Activated T-cell treated with anti-CD3 and anti-CD28 coated beads, Interleukin-2, amount 50 U/mL, for 72 hours (primary cell): Measurements from ENCODE around the gene UBIAD1. TPM values are rescaled to one million over a fixed set of nuclear protein-coding genes. Genes with fewer than 3 reads are reported as not detected.
"Not testable (repeated sequence)": the region's sequence is repeated elsewhere in the genome, so short reads cannot be mapped to it uniquely, and the experiment has no call there.

Source experiments
- ATAC-seq, 2 donors: fragments of 150-1000 bp; cut with Tn5 transposase; replicated peaks in 1 of 2; 2 replicates each; pipeline ENCODE4 v1.10.0; 2021; ENCODE audit warnings: moderate library complexity in 2 of 2, mild to moderate bottlenecking in 1 of 2
- DNase-seq, 2 donors: peaks; one replicate each; pipeline ENCODE4 v3.0.0; 2021 to 2022; ENCODE audit warnings: mixed read lengths in 1 of 2
- H3K27ac Mint-ChIP-seq: one replicate; pipeline ENCODE4 v1.8.0; 2022; ENCODE audit warnings: mild to moderate bottlenecking, moderate library complexity, mixed read lengths
- H3K27me3 Mint-ChIP-seq: one replicate; pipeline ENCODE4 v1.8.0; 2022; ENCODE audit warnings: low read depth, mixed read lengths
- H3K36me3 Mint-ChIP-seq, 2 donors: one replicate each; pipeline ENCODE4 v1.8.0; 2022; ENCODE audit warnings: mixed read lengths in 2 of 2, mild to moderate bottlenecking in 1 of 2; ENCODE audit not compliant: insufficient read depth in 2 of 2
- H3K4me1 Mint-ChIP-seq: one replicate; pipeline ENCODE4 v1.8.0; 2022; ENCODE audit warnings: low read depth, mixed read lengths
- H3K4me3 Mint-ChIP-seq, 2 donors: one replicate each; pipeline ENCODE4 v1.8.0; 2022; ENCODE audit warnings: mild to moderate bottlenecking in 2 of 2, mixed read lengths in 2 of 2, moderate library complexity in 2 of 2
- H3K9me3 Mint-ChIP-seq, 2 donors: one replicate each; pipeline ENCODE4 v1.8.0; 2022; ENCODE audit warnings: mixed read lengths in 2 of 2
- total RNA-seq, 2 donors: library from RNA; stranded (reverse); gene quantifications; one replicate each; pipeline ENCODE4 v1.2.3, GENCODE V29; 2022

UBIAD1 gene
- total RNA-seq, 2 donors from 2014 or later: 28.5 to 32.9 TPM

- peaks cover 5 to 29% of the 10 kb centered on the region in 2 donors for H3K36me3 Mint-ChIP-seq
- H3K4me3 Mint-ChIP-seq: no peak overlapping the region
- H3K9me3 Mint-ChIP-seq: peaks cover 2 to 3% of the 10 kb centered on the region in 2 donors
- H3K4me1 Mint-ChIP-seq: peaks cover 61% of the 10 kb centered on the region
- peak overlapping the region; percentile 62 for H3K27ac Mint-ChIP-seq
- H3K27me3 Mint-ChIP-seq: no peaks in the 10 kb centered on the region
- no peak for DNase-seq
- no peak for ATAC-seq
Observed at GRCh38 chr1:11285883-11286734, 13.1 kb downstream of the UBIAD1 start.

GRCh38 chr1:11286735-11287410, 13.9 kb downstream of the UBIAD1 start:
- DNase-seq: no peak
- H3K27ac Mint-ChIP-seq: peak overlapping the region; percentile 62
- peaks cover 5 to 31% of the 10 kb centered on the region in 2 donors for H3K36me3 Mint-ChIP-seq
- peaks cover 2 to 3% of the 10 kb centered on the region in 2 donors for H3K9me3 Mint-ChIP-seq
- peaks cover 60% of the 10 kb centered on the region for H3K4me1 Mint-ChIP-seq
- ATAC-seq: no peak
- no peak overlapping the region for H3K4me3 Mint-ChIP-seq
- H3K27me3 Mint-ChIP-seq: no peaks in the 10 kb centered on the region

GRCh38 chr1:11289064-11289463, 16.1 kb downstream of the UBIAD1 start:
- DNase-seq (no peak), ATAC-seq (no peak)
- H3K9me3 Mint-ChIP-seq: peaks cover 0 to under 1% of the 10 kb centered on the region in 2 donors
- H3K36me3 Mint-ChIP-seq: peaks cover 4 to 20% of the 10 kb centered on the region in 2 donors
- no peak overlapping the region for H3K4me3 Mint-ChIP-seq
- peaks cover 41% of the 10 kb centered on the region for H3K4me1 Mint-ChIP-seq
- no peak overlapping the region for H3K27ac Mint-ChIP-seq
- H3K27me3 Mint-ChIP-seq: no peaks in the 10 kb centered on the region

- Mint-ChIP-seq H3K4me3 (peak overlapping the region in 1 of 2 donors; percentile 15), H3K9me3 (no peaks in the 10 kb centered on the region), H3K4me1 (peaks cover 31% of the 10 kb centered on the region), H3K27me3 (no peaks in the 10 kb centered on the region), H3K27ac (no peak overlapping the region), H3K36me3 (peaks cover 2 to 20% of the 10 kb centered on the region in 2 donors)
- no peak for DNase-seq
- ATAC-seq: no peak
Observed at GRCh38 chr1:11291049-11291448, 18.1 kb downstream of the UBIAD1 start.

- no peak for ATAC-seq
- Mint-ChIP-seq H3K4me3 (no peak overlapping the region), H3K9me3 (no peaks in the 10 kb centered on the region), H3K27ac (no peak overlapping the region), H3K4me1 (peaks cover 34% of the 10 kb centered on the region), H3K27me3 (no peaks in the 10 kb centered on the region), H3K36me3 (peaks cover 2 to 11% of the 10 kb centered on the region in 2 donors)
- no peak for DNase-seq
Observed at GRCh38 chr1:11293856-11294255, 20.9 kb downstream of the UBIAD1 start.

GRCh38 chr1:11294951-11295350, 22.0 kb downstream of the UBIAD1 start:
- no peak for DNase-seq
- H3K27me3 Mint-ChIP-seq: no peaks in the 10 kb centered on the region
- no peak overlapping the region for H3K4me3 Mint-ChIP-seq
- H3K4me1 Mint-ChIP-seq: peaks cover 41% of the 10 kb centered on the region
- H3K27ac Mint-ChIP-seq: peak overlapping the region; percentile 21
- peaks cover 2 to 8% of the 10 kb centered on the region in 2 donors for H3K36me3 Mint-ChIP-seq
- no peaks in the 10 kb centered on the region for H3K9me3 Mint-ChIP-seq
- ATAC-seq: no peak

GRCh38 chr1:11295905-11296304, 22.9 kb downstream of the UBIAD1 start:
- H3K9me3 Mint-ChIP-seq: no peaks in the 10 kb centered on the region
- H3K4me3 Mint-ChIP-seq: no peak overlapping the region
- H3K27me3 Mint-ChIP-seq: no peaks in the 10 kb centered on the region
- H3K27ac Mint-ChIP-seq: no peak overlapping the region
- no peak for ATAC-seq
- peaks cover 33% of the 10 kb centered on the region for H3K4me1 Mint-ChIP-seq
- peaks cover 2 to 8% of the 10 kb centered on the region in 2 donors for H3K36me3 Mint-ChIP-seq
- no peak for DNase-seq

- ATAC-seq, H3K9me3 Mint-ChIP-seq, H3K27me3 Mint-ChIP-seq, H3K4me3 Mint-ChIP-seq, H3K36me3 Mint-ChIP-seq, DNase-seq, H3K27ac Mint-ChIP-seq: not testable (repeated sequence)
- H3K4me1 Mint-ChIP-seq: peaks cover 25% of the 10 kb centered on the region
Observed at GRCh38 chr1:11297774-11298173, 24.8 kb downstream of the UBIAD1 start.

GRCh38 chr1:11298390-11299224, 25.6 kb downstream of the UBIAD1 start:
- Mint-ChIP-seq H3K27me3 (no peaks in the 10 kb centered on the region), H3K4me1 (peaks cover 25% of the 10 kb centered on the region), H3K36me3 (peaks cover 0 to 6% of the 10 kb centered on the region in 2 donors), H3K27ac (peak overlapping the region; percentile 41), H3K4me3 (peak overlapping the region in 1 of 2 donors; percentile 9), H3K9me3 (no peaks in the 10 kb centered on the region)
- ATAC-seq (peak in 1 of 2 donors; percentile 25), DNase-seq (no peak)

GRCh38 chr1:11299225-11299574, 26.2 kb downstream of the UBIAD1 start:
- ATAC-seq: peak; percentile 47
- H3K36me3 Mint-ChIP-seq: peaks cover 0 to 6% of the 10 kb centered on the region in 2 donors
- H3K9me3 Mint-ChIP-seq: no peaks in the 10 kb centered on the region
- H3K27me3 Mint-ChIP-seq: no peaks in the 10 kb centered on the region
- peak overlapping the region in 1 of 2 donors; percentile 9 for H3K4me3 Mint-ChIP-seq
- DNase-seq: no peak
- H3K27ac Mint-ChIP-seq: peak overlapping the region; percentile 41
- peaks cover 25% of the 10 kb centered on the region for H3K4me1 Mint-ChIP-seq

- DNase-seq (no peak), ATAC-seq (no peak)
- no peaks in the 10 kb centered on the region for H3K36me3 Mint-ChIP-seq
- no peaks in the 10 kb centered on the region for H3K9me3 Mint-ChIP-seq
- no peak overlapping the region for H3K4me3 Mint-ChIP-seq
- H3K27ac Mint-ChIP-seq: no peak overlapping the region
- H3K4me1 Mint-ChIP-seq: peaks cover 16% of the 10 kb centered on the region
- H3K27me3 Mint-ChIP-seq: no peaks in the 10 kb centered on the region
Observed at GRCh38 chr1:11301601-11302000, 28.6 kb downstream of the UBIAD1 start.

GRCh38 chr1:11302366-11302765, 29.4 kb downstream of the UBIAD1 start:
- Mint-ChIP-seq H3K27ac (no peak overlapping the region), H3K4me3 (no peak overlapping the region), H3K9me3 (no peaks in the 10 kb centered on the region), H3K27me3 (no peaks in the 10 kb centered on the region), H3K36me3 (no peaks in the 10 kb centered on the region), H3K4me1 (peaks cover 11% of the 10 kb centered on the region)
- DNase-seq (no peak), ATAC-seq (no peak)

GRCh38 chr1:11305516-11305915, 32.5 kb downstream of the UBIAD1 start:
- not testable (repeated sequence) for H3K27me3 Mint-ChIP-seq, H3K27ac Mint-ChIP-seq

More at GRCh38 chr1:11305516-11305915, 32.5 kb downstream of the UBIAD1 start:
- not testable (repeated sequence) for H3K36me3 Mint-ChIP-seq, H3K4me3 Mint-ChIP-seq, H3K9me3 Mint-ChIP-seq, ATAC-seq, DNase-seq, H3K4me1 Mint-ChIP-seq
